Osteocyte (in vitro differentiated cells): Measurements from ENCODE around the gene RAD54L. TPM values are rescaled to one million over a fixed set of nuclear protein-coding genes. Genes with fewer than 3 reads are reported as not detected.
"Not testable (repeated sequence)": the region's sequence is repeated elsewhere in the genome, so short reads cannot be mapped to it uniquely, and the experiment has no call there.

Experiments used
- DNase-seq: peaks from one replicate; pipeline ENCODE4 v3.0.0; 2021; ENCODE audit warnings: mixed read lengths; ENCODE audit not compliant: unreplicated experiment; ENCODE audit errors: extremely low spot score
- H3K27ac Mint-ChIP-seq: one replicate; pipeline ENCODE4 v1.8.0; 2021; ENCODE audit warnings: mild to moderate bottlenecking, mixed read lengths; ENCODE audit not compliant: unreplicated experiment
- H3K27me3 Mint-ChIP-seq: one replicate; pipeline ENCODE4 v1.8.0; 2021; ENCODE audit warnings: mixed read lengths; ENCODE audit not compliant: unreplicated experiment
- H3K36me3 Mint-ChIP-seq: one replicate; pipeline ENCODE4 v1.8.0; 2021; ENCODE audit warnings: mixed read lengths; ENCODE audit not compliant: unreplicated experiment
- H3K4me1 Mint-ChIP-seq: one replicate; pipeline ENCODE4 v1.8.0; 2021; ENCODE audit warnings: mixed read lengths; ENCODE audit not compliant: unreplicated experiment
- H3K4me3 Mint-ChIP-seq: one replicate; pipeline ENCODE4 v1.8.0; 2021; ENCODE audit warnings: mild to moderate bottlenecking, moderate library complexity, mixed read lengths; ENCODE audit not compliant: unreplicated experiment
- H3K9me3 Mint-ChIP-seq: one replicate; pipeline ENCODE4 v1.8.0; 2021; ENCODE audit warnings: mixed read lengths; ENCODE audit not compliant: unreplicated experiment
- total RNA-seq: library from RNA; stranded (reverse); gene quantifications from 2 replicates; pipeline ENCODE4 v1.2.1, GENCODE V29; 2021
- TF ChIP-seq, protein P1 (sequence below): fragments of 200-600 bp; sonication (generic); IDR thresholded peaks from 2 replicates; pipeline ENCODE4 v1.5.0; 2021; ENCODE audit warnings: antibody characterized with exemption, mild to moderate bottlenecking, moderate library complexity

Gene RAD54L
- total RNA-seq, 1 donor from 2014 or later, result 4.2 TPM

DNA sequence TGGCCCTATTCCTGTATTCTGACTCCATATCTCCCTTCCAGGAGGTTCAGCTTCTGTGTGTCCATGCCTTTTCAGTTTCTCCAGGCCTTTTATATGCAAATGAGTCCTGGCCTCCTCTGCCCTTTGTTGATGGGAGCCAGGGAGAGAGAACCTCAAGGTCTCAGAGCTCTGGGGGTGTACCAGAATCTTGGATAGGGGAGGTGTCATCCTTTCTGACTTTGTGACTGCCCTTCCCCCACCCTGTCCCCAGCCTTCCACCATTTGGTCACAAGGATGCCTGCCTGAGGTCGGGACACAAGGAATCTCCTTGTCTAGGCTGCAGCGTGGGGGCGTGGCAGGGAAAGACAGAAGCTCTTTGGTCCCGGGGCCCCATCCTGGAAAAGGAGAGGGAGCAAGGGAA is 25.8 kb upstream of the RAD54L start:
- peaks cover 5% of the 10 kb centered on the region for H3K4me1 Mint-ChIP-seq
- H3K4me3 Mint-ChIP-seq, result no peak overlapping the region
- TF ChIP-seq, protein P1, sequence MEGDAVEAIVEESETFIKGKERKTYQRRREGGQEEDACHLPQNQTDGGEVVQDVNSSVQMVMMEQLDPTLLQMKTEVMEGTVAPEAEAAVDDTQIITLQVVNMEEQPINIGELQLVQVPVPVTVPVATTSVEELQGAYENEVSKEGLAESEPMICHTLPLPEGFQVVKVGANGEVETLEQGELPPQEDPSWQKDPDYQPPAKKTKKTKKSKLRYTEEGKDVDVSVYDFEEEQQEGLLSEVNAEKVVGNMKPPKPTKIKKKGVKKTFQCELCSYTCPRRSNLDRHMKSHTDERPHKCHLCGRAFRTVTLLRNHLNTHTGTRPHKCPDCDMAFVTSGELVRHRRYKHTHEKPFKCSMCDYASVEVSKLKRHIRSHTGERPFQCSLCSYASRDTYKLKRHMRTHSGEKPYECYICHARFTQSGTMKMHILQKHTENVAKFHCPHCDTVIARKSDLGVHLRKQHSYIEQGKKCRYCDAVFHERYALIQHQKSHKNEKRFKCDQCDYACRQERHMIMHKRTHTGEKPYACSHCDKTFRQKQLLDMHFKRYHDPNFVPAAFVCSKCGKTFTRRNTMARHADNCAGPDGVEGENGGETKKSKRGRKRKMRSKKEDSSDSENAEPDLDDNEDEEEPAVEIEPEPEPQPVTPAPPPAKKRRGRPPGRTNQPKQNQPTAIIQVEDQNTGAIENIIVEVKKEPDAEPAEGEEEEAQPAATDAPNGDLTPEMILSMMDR, result no peak
- no peak overlapping the region for H3K27ac Mint-ChIP-seq
- no peaks in the 10 kb centered on the region for H3K27me3 Mint-ChIP-seq
- no peak for DNase-seq
- no peaks in the 10 kb centered on the region for H3K9me3 Mint-ChIP-seq
- H3K36me3 Mint-ChIP-seq, result peaks cover 5% of the 10 kb centered on the region

DNA sequence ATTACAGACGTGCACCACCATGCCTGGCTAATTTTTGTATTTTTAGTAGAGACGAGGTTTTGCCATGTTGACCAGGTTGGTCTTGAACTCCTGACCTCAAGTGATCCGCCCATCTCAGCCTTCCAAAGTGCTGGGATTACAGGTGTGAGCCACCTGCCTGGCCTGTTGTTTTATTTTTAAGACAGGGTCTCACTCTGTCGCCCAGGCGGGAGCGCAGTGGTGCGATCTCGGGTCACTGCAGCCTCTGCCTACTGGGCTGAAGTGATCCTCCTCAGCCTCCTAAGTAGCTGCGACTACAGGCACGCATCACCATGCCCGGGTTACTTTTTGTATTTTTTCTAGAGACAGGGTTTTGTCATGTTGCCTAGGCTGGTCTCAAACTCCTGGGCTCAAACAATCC is 24.5 kb upstream of the RAD54L start:
- not testable (repeated sequence) for H3K27ac Mint-ChIP-seq, H3K4me3 Mint-ChIP-seq, DNase-seq, H3K27me3 Mint-ChIP-seq, H3K4me1 Mint-ChIP-seq, H3K9me3 Mint-ChIP-seq, H3K36me3 Mint-ChIP-seq

DNA sequence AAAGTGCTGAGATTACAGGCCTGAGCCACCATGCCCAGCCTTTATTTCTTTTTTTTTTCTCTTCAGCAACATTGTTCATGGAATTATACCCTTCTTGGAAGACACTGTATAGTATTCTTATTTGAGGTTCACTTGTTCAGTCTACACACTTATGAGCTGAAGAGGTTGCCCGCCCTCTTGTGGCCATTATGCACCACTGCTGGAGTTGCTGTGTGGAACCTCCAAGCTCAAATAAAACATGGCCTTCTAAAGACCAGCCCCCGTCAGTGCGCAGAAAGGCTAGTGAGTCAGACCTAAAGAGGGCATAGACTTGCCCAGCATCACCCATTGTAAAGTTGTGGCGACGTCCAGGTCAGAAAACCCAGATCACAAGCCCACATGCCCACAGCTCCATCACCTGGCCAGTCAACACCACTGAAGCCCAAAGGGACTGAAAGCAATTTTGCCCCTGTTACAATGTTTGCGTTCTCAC is 24.1 kb upstream of the RAD54L start:
- Mint-ChIP-seq H3K4me1 (peaks cover 5% of the 10 kb centered on the region), H3K27ac (no peak overlapping the region), H3K4me3 (no peak overlapping the region), H3K27me3 (no peaks in the 10 kb centered on the region), H3K9me3 (no peaks in the 10 kb centered on the region), H3K36me3 (peaks cover 5% of the 10 kb centered on the region)
- DNase-seq, result no peak
- TF ChIP-seq, protein P1, result peak; percentile 94

DNA sequence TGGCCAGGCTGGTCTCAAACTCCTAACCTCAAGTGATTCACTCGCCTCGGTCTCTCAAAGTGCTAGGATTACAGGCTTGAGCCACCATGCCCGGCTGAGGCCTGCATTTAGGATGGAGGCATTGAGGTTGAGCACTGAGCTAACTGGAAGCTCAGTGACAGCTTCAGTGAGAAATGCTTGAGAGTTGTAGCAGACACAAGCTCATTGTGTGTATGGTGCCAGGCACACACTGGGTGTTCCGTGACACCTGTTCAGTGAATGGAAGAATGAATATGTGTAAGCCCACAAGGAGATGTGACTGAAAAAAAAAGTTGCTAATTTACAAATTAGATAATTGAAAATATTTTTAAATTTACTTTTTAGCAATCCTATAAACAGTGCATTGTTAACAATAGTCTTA is 22.6 kb upstream of the RAD54L start:
- no peak overlapping the region for H3K4me3 Mint-ChIP-seq
- H3K27me3 Mint-ChIP-seq, result no peaks in the 10 kb centered on the region
- TF ChIP-seq, protein P1, result no peak
- peaks cover 5% of the 10 kb centered on the region for H3K36me3 Mint-ChIP-seq
- H3K9me3 Mint-ChIP-seq, result no peaks in the 10 kb centered on the region
- H3K27ac Mint-ChIP-seq, result no peak overlapping the region
- peaks cover 5% of the 10 kb centered on the region for H3K4me1 Mint-ChIP-seq
- no peak for DNase-seq

DNA sequence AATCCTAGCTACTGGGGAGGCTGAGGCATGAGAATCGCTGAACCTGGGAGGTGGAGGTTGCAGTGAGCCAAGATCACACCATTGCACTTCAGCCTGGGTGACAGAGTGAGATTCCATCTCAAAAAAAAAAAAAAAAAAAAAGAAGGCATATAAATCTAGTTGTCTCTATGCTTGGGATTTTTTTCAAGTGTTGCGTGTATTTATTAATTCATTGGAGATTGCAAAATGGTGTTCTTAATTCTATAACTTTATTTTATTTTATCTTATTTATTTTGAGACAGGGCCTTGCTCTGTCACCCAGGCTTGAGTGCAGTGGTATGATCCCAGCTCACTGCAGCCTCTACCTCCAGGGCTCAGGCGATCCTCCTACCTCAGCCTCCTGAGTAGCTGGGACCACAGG is 16.3 kb upstream of the RAD54L start:
- H3K36me3 Mint-ChIP-seq, H3K9me3 Mint-ChIP-seq, H3K27ac Mint-ChIP-seq, H3K4me1 Mint-ChIP-seq, H3K27me3 Mint-ChIP-seq, DNase-seq, H3K4me3 Mint-ChIP-seq: not testable (repeated sequence)

DNA sequence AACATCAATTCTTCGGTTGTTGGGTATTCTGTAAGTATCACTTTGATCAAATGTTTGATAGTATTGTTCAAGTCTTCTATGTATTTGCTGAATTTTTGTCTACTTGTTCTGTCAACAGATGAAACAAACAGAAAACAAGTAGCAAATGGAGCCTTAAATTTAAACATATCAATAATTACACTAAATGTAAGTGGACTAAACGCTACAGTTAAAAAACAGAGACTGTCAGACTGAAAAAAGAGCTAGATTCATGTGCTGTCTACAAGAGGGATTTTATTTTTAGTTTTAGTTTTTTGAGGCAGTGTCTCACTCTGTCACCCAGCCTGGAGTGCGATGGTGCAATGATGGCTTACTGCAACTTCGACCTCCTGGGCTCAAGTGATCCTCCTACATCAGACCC is 10.7 kb upstream of the RAD54L start:
- Mint-ChIP-seq H3K36me3 (no peaks in the 10 kb centered on the region), H3K27me3 (no peaks in the 10 kb centered on the region), H3K4me1 (peaks cover 2% of the 10 kb centered on the region), H3K27ac (no peak overlapping the region), H3K4me3 (no peak overlapping the region), H3K9me3 (peaks cover 8% of the 10 kb centered on the region)
- TF ChIP-seq, protein P1, result no peak
- DNase-seq, result no peak

DNA sequence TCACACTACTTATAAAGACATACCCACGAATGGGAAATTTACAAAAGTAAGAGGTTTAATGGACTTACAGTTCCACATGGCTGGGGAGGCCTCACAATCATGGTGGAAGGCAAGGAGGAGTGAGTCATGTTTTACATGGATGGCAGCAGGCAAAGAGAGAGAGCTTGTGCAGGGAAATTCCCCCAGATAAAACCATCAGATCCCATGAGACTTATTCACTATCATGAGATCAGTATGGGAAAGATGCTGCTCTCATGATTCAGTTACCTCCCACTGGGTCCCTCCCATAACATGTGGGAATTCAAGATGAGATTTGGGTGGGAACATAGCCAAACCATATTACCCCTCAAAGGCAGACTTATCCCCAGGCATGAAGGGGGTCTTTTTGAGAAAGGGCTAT is 8.7 kb upstream of the RAD54L start:
- not testable (repeated sequence) for DNase-seq, H3K27ac Mint-ChIP-seq, H3K36me3 Mint-ChIP-seq, H3K9me3 Mint-ChIP-seq, H3K4me1 Mint-ChIP-seq, H3K27me3 Mint-ChIP-seq, H3K4me3 Mint-ChIP-seq

DNA sequence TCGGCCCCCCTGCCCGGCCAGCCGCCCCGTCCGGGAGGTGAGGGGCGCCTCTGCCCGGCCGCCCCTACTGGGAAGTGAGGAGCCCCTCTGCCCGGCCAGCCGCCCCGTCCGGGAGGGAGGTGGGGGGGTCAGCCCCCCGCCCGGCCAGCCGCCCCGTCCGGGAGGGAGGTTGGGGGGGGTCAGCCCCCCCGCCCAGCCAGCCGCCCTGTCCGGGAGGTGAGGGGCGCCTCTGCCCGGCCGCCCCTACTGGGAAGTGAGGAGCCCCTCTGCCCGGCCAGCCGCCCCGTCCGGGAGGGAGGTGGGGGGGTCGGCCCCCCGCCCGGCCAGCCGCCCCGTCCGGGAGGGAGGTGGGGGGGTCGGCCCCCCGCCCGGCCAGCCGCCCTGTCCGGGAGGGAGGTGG is 5.8 kb upstream of the RAD54L start:
- H3K36me3 Mint-ChIP-seq, H3K4me3 Mint-ChIP-seq, H3K27ac Mint-ChIP-seq, H3K9me3 Mint-ChIP-seq, H3K4me1 Mint-ChIP-seq, DNase-seq, H3K27me3 Mint-ChIP-seq: not testable (repeated sequence)
